ENCODE results near the gene XPO1.

DNA sequence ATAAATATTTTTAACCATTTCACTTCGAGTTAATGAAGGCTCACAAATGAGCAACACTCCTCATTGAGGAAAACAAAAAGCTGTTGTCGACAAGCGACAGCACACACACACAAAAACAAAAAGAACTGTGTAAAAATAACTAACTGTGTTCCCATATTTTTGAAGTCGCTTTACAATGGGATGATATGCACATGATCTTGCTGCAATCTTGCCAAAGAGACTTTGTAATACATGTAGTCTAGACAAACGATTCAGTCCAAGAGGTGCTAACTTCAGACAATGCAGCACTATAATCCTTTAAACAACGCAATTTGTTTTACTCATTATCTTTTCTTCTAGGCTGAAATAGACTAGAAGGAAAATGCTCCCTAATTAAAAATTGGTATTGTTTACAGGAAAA is 60.1 kb downstream of the XPO1 start:
- TF ChIP-seq CTCF (IDR thresholded peaks at IDR 0.05) (no peak), POLR2A (IDR thresholded peaks at IDR 0.05) (no peak)
